Smooth muscle cell (in vitro differentiated cells): ENCODE results near the gene RASGEF1C. TPM values are rescaled to one million over a fixed set of nuclear protein-coding genes. Genes with fewer than 3 reads are reported as not detected.
"Not testable (repeated sequence)": the region's sequence is repeated elsewhere in the genome, so short reads cannot be mapped to it uniquely, and the experiment has no call there.

ENCODE experiments used
- DNase-seq: peaks from one replicate; lab custom pipeline; 2025; ENCODE audit not compliant: unreplicated experiment; lab: John Stamatoyannopoulos, UW
- H2AFZ ChIP-seq: fragments of 200-600 bp; sonication (generic); 2 replicates; pipeline ENCODE4 v1.6.0; 2016; ENCODE audit warnings: antibody characterized with exemption, low read depth, mild to moderate bottlenecking
- H3F3A ChIP-seq: fragments of 200-600 bp; sonication (generic); 2 replicates; pipeline ENCODE4 v1.6.0; 2017; ENCODE audit warnings: antibody characterized with exemption, low read depth
- H3K27ac ChIP-seq: fragments of 200-600 bp; sonication (generic); 2 replicates; pipeline ENCODE4 v1.5.1; 2016; ENCODE audit warnings: low read depth, mild to moderate bottlenecking
- H3K27me3 ChIP-seq: fragments of 200-600 bp; sonication (generic); 2 replicates; pipeline ENCODE4 v1.6.1; 2016; ENCODE audit warnings: low read depth, mild to moderate bottlenecking
- H3K36me3 ChIP-seq: fragments of 200-600 bp; sonication (generic); 2 replicates; pipeline ENCODE4 v1.5.1; 2016; ENCODE audit warnings: low read depth
- H3K4me1 ChIP-seq: fragments of 200-600 bp; sonication (generic); 2 replicates; pipeline ENCODE4 v1.5.1; 2016; ENCODE audit warnings: low read depth
- H3K4me2 ChIP-seq: fragments of 200-600 bp; sonication (generic); 2 replicates; pipeline ENCODE4 v1.6.0; 2016; ENCODE audit warnings: mild to moderate bottlenecking
- H3K4me3 ChIP-seq: fragments of 200-600 bp; sonication (generic); 2 replicates; pipeline ENCODE4 v1.5.1; 2016; ENCODE audit warnings: mild to moderate bottlenecking
- H3K79me2 ChIP-seq: fragments of 200-600 bp; sonication (generic); 2 replicates; pipeline ENCODE4 v1.6.0; 2016; ENCODE audit warnings: low read depth, mild to moderate bottlenecking
- H3K9ac ChIP-seq: fragments of 200-600 bp; sonication (generic); 2 replicates; pipeline ENCODE4 v1.6.0; 2016; ENCODE audit warnings: low read depth
- H3K9me3 ChIP-seq: fragments of 200-600 bp; sonication (generic); replicated peaks from 2 replicates; pipeline ENCODE4 v1.5.1; 2016; ENCODE audit warnings: low read depth
- H4K20me1 ChIP-seq: fragments of 200-600 bp; sonication (generic); 2 replicates; pipeline ENCODE4 v1.6.0; 2016; ENCODE audit warnings: low read depth
- CTCF ChIP-seq: fragments of 200-600 bp; sonication (generic); IDR thresholded peaks from 2 replicates; pipeline ENCODE4 v1.5.1; 2017; ENCODE audit warnings: borderline replicate concordance, mild to moderate bottlenecking, antibody characterized with exemption; ENCODE audit not compliant: insufficient read depth, poor library complexity, severe bottlenecking
- WGBS: methylation state at CpG from one replicate; pipeline ENCODE4 v1.1.7; 2016; ENCODE audit warnings: low lambda C conversion rate; 5-methylcytosine and 5-hydroxymethylcytosine counted together
- polyA plus RNA-seq: library from polyadenylated mRNA; unstranded; fragments of >200 nt; fragmentation: Nextera tagmentation; extraction: Ambion mirVana; gene quantifications from 2 replicates; pipeline ENCODE4 v1.2.1, GENCODE V29; 2016
- total RNA-seq: library from RNA; depleted of rRNA; stranded (reverse); fragments of >200 nt; gene quantifications from 2 replicates; pipeline ENCODE4 v1.2.3, GENCODE V29; 2014

The RASGEF1C gene
- total and polyA plus RNA-seq, 2 experiments from 2014 or later = 0.14 TPM; not detected in 1

- no peak overlapping the region for H3K4me3 ChIP-seq
- 96% methylated on average over 13 of the region's 16 CpGs for WGBS
- no peak overlapping the region for H2AFZ ChIP-seq
Observed at GRCh38 chr5:180210961-180211760, 2.1 kb upstream of the RASGEF1C start.

GRCh38 chr5:180210077-180210476, 1.1 kb upstream of the RASGEF1C start:
- not testable (repeated sequence) for H3K4me3 ChIP-seq, DNase-seq, H3K9me3 ChIP-seq, H2AFZ ChIP-seq, H3K27me3 ChIP-seq, H3F3A ChIP-seq, H3K27ac ChIP-seq, H3K4me1 ChIP-seq, H3K4me2 ChIP-seq, H3K9ac ChIP-seq, H3K36me3 ChIP-seq, H3K79me2 ChIP-seq, H4K20me1 ChIP-seq
- WGBS = 91% methylated on average over 12 of the region's 12 CpGs

More at GRCh38 chr5:180210961-180211760, 2.1 kb upstream of the RASGEF1C start:
- no peak overlapping the region for H3K9ac ChIP-seq
- no peaks in the 10 kb centered on the region for H3K9me3 ChIP-seq
- H3K27ac ChIP-seq = no peak overlapping the region
- H3K4me1 ChIP-seq = no peaks in the 10 kb centered on the region
- TF ChIP-seq CTCF = no peak
- no peaks in the 10 kb centered on the region for H4K20me1 ChIP-seq
- no peaks in the 10 kb centered on the region for H3K79me2 ChIP-seq
- H3F3A ChIP-seq = no peaks in the 10 kb centered on the region
- DNase-seq = no peak
- peaks cover 10% of the 10 kb centered on the region for H3K27me3 ChIP-seq
- no peaks in the 10 kb centered on the region for H3K36me3 ChIP-seq
- no peak overlapping the region for H3K4me2 ChIP-seq

- DNase-seq = no peak
- peak; percentile 9 for TF ChIP-seq CTCF
- Histone ChIP-seq H3K9ac (no peak overlapping the region), H3K9me3 (no peaks in the 10 kb centered on the region), H3K27ac (no peak overlapping the region), H4K20me1 (no peaks in the 10 kb centered on the region), H3F3A (no peaks in the 10 kb centered on the region), H2AFZ (no peak overlapping the region), H3K4me2 (peak overlapping the region; percentile 82), H3K4me1 (no peaks in the 10 kb centered on the region), H3K79me2 (no peaks in the 10 kb centered on the region), H3K27me3 (peaks cover 10% of the 10 kb centered on the region), H3K4me3 (peak overlapping the region; percentile 50), H3K36me3 (no peaks in the 10 kb centered on the region)
- 13% methylated on average over 35 of the region's 65 CpGs for WGBS
Observed at GRCh38 chr5:180208435-180209081, 453 bp downstream of the RASGEF1C start.

GRCh38 chr5:180208038-180208434, 975 bp downstream of the RASGEF1C start:
- Histone ChIP-seq H3K4me3 (no peak overlapping the region), H3K4me2 (peak overlapping the region; percentile 82), H3K9me3 (no peaks in the 10 kb centered on the region), H2AFZ (no peak overlapping the region), H3F3A (no peaks in the 10 kb centered on the region), H3K79me2 (no peaks in the 10 kb centered on the region), H3K9ac (no peak overlapping the region), H3K27ac (no peak overlapping the region), H3K27me3 (peaks cover 10% of the 10 kb centered on the region), H3K4me1 (no peaks in the 10 kb centered on the region), H4K20me1 (no peaks in the 10 kb centered on the region), H3K36me3 (no peaks in the 10 kb centered on the region)
- no peak for DNase-seq
- TF ChIP-seq CTCF = no peak
- WGBS = 70% methylated on average over 14 of the region's 14 CpGs
